Smooth muscle cell (in vitro differentiated cells): ENCODE results near the gene LRP8. TPM values are rescaled to one million over a fixed set of nuclear protein-coding genes. Genes with fewer than 3 reads are reported as not detected.
A peak's percentile ranks its signal among the peaks of the same experiment; 100 is the strongest.

Source experiments
- DNase-seq: peaks from one replicate; lab custom pipeline; 2025; ENCODE audit not compliant: unreplicated experiment; lab: John Stamatoyannopoulos, UW
- H2AFZ ChIP-seq: fragments of 200-600 bp; sonication (generic); 2 replicates; pipeline ENCODE4 v1.6.0; 2016; ENCODE audit warnings: antibody characterized with exemption, low read depth, mild to moderate bottlenecking
- H3F3A ChIP-seq: fragments of 200-600 bp; sonication (generic); 2 replicates; pipeline ENCODE4 v1.6.0; 2017; ENCODE audit warnings: antibody characterized with exemption, low read depth
- H3K27ac ChIP-seq: fragments of 200-600 bp; sonication (generic); 2 replicates; pipeline ENCODE4 v1.5.1; 2016; ENCODE audit warnings: low read depth, mild to moderate bottlenecking
- H3K27me3 ChIP-seq: fragments of 200-600 bp; sonication (generic); 2 replicates; pipeline ENCODE4 v1.6.1; 2016; ENCODE audit warnings: low read depth, mild to moderate bottlenecking
- H3K36me3 ChIP-seq: fragments of 200-600 bp; sonication (generic); 2 replicates; pipeline ENCODE4 v1.5.1; 2016; ENCODE audit warnings: low read depth
- H3K4me1 ChIP-seq: fragments of 200-600 bp; sonication (generic); 2 replicates; pipeline ENCODE4 v1.5.1; 2016; ENCODE audit warnings: low read depth
- H3K4me2 ChIP-seq: fragments of 200-600 bp; sonication (generic); 2 replicates; pipeline ENCODE4 v1.6.0; 2016; ENCODE audit warnings: mild to moderate bottlenecking
- H3K4me3 ChIP-seq: fragments of 200-600 bp; sonication (generic); 2 replicates; pipeline ENCODE4 v1.5.1; 2016; ENCODE audit warnings: mild to moderate bottlenecking
- H3K79me2 ChIP-seq: fragments of 200-600 bp; sonication (generic); 2 replicates; pipeline ENCODE4 v1.6.0; 2016; ENCODE audit warnings: low read depth, mild to moderate bottlenecking
- H3K9ac ChIP-seq: fragments of 200-600 bp; sonication (generic); 2 replicates; pipeline ENCODE4 v1.6.0; 2016; ENCODE audit warnings: low read depth
- H3K9me3 ChIP-seq: fragments of 200-600 bp; sonication (generic); replicated peaks from 2 replicates; pipeline ENCODE4 v1.5.1; 2016; ENCODE audit warnings: low read depth
- H4K20me1 ChIP-seq: fragments of 200-600 bp; sonication (generic); 2 replicates; pipeline ENCODE4 v1.6.0; 2016; ENCODE audit warnings: low read depth
- WGBS: methylation state at CpG from one replicate; pipeline ENCODE4 v1.1.7; 2016; ENCODE audit warnings: low lambda C conversion rate; 5-methylcytosine and 5-hydroxymethylcytosine counted together
- polyA plus RNA-seq: library from polyadenylated mRNA; unstranded; fragments of >200 nt; fragmentation: Nextera tagmentation; extraction: Ambion mirVana; gene quantifications from 2 replicates; pipeline ENCODE4 v1.2.1, GENCODE V29; 2016
- total RNA-seq: library from RNA; depleted of rRNA; stranded (reverse); fragments of >200 nt; gene quantifications from 2 replicates; pipeline ENCODE4 v1.2.3, GENCODE V29; 2014
- TF ChIP-seq, protein P1 (sequence below): fragments of 200-600 bp; sonication (generic); IDR thresholded peaks from 2 replicates; pipeline ENCODE4 v1.5.1; 2017; ENCODE audit warnings: borderline replicate concordance, mild to moderate bottlenecking, antibody characterized with exemption; ENCODE audit not compliant: insufficient read depth, poor library complexity, severe bottlenecking

The LRP8 gene
- total and polyA plus RNA-seq, 2 experiments from 2014 or later, result 5.6 to 8.1 TPM

DNA sequence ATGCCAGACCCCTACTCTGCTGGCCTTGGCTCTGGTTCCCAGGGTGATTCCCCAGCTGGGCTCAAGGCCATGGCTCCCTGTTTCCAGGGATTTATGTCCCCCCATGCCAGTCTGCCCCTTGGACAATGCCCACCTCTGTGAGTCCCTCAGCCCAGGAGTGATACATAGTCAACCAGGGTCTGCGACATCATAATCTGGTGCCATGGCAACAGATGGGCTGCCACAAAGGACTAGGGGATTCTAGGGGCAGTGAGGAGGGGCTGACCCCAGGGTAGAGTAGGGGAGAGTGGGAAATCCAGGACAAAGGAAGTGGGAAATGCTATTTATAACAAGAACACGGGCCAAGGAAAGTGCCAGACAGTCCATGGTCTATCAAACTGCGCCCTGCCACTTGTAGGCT, 33.8 kb downstream of the LRP8 start:
- DNase-seq, result no peak
- H3F3A ChIP-seq, result no peaks in the 10 kb centered on the region
- H3K9ac ChIP-seq, result no peak overlapping the region
- WGBS, result 94% methylated on average over 3 of the region's 3 CpGs
- no peak overlapping the region for H3K4me3 ChIP-seq
- peak overlapping the region; percentile 36 for H3K4me2 ChIP-seq
- no peaks in the 10 kb centered on the region for H3K79me2 ChIP-seq
- no peak overlapping the region for H2AFZ ChIP-seq
- H4K20me1 ChIP-seq, result peaks cover 8% of the 10 kb centered on the region
- H3K36me3 ChIP-seq, result no peaks in the 10 kb centered on the region
- H3K4me1 ChIP-seq, result peaks cover 26% of the 10 kb centered on the region
- TF ChIP-seq, protein P1, sequence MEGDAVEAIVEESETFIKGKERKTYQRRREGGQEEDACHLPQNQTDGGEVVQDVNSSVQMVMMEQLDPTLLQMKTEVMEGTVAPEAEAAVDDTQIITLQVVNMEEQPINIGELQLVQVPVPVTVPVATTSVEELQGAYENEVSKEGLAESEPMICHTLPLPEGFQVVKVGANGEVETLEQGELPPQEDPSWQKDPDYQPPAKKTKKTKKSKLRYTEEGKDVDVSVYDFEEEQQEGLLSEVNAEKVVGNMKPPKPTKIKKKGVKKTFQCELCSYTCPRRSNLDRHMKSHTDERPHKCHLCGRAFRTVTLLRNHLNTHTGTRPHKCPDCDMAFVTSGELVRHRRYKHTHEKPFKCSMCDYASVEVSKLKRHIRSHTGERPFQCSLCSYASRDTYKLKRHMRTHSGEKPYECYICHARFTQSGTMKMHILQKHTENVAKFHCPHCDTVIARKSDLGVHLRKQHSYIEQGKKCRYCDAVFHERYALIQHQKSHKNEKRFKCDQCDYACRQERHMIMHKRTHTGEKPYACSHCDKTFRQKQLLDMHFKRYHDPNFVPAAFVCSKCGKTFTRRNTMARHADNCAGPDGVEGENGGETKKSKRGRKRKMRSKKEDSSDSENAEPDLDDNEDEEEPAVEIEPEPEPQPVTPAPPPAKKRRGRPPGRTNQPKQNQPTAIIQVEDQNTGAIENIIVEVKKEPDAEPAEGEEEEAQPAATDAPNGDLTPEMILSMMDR, result no peak
- H3K9me3 ChIP-seq, result no peaks in the 10 kb centered on the region
- H3K27me3 ChIP-seq, result no peaks in the 10 kb centered on the region
- H3K27ac ChIP-seq, result no peak overlapping the region

DNA sequence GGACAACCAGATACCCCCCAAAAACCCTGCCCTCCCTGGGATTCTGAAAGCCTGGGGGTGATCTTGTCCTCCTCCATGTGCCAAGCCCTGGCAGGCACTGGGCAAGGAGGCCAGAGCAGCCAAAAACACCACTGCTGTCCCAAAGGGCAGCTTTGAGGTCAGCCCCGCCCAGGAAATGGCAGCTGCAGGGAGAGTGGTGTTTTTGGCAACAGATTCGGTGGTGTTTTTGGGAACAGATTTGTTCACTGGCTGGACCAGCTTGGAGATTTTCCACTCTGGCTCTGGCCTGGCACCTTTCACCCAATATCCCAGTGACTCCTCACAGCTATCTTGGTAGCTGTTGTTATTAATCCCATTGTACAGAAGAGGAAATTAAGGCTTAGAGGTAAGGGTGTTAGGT, 34.7 kb downstream of the LRP8 start:
- DNase-seq, result no peak
- H3K9me3 ChIP-seq, result no peaks in the 10 kb centered on the region
- H3F3A ChIP-seq, result no peaks in the 10 kb centered on the region
- H3K4me1 ChIP-seq, result peaks cover 34% of the 10 kb centered on the region
- no peak overlapping the region for H3K4me2 ChIP-seq
- peaks cover 8% of the 10 kb centered on the region for H4K20me1 ChIP-seq
- no peaks in the 10 kb centered on the region for H3K79me2 ChIP-seq
- H3K4me3 ChIP-seq, result no peak overlapping the region
- no peak overlapping the region for H3K9ac ChIP-seq
- no peaks in the 10 kb centered on the region for H3K36me3 ChIP-seq
- WGBS, result 88% methylated on average over 2 of the region's 2 CpGs
- no peak overlapping the region for H3K27ac ChIP-seq
- TF ChIP-seq, protein P1, result no peak
- H2AFZ ChIP-seq, result no peak overlapping the region
- no peaks in the 10 kb centered on the region for H3K27me3 ChIP-seq

DNA sequence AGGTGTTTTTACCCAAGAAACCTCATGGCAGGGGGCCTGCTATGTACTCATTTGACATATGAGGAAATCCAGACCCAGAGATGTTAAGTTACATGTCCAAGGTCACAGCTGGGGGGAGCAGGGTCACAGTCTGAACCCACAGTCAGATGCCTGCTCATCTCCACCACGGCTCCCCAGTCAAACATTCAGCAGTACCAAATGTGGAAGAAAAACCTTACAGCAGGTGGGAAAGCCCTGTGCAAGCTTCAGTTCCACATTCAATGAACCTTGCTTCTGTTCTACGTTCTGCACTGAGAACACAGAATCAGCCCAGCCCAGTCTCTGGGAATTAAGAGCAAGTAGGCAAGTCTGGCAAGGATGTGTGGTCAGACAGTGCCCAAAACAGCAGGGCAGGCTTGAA, 35.2 kb downstream of the LRP8 start:
- H3K27ac ChIP-seq, result no peak overlapping the region
- no peaks in the 10 kb centered on the region for H3K9me3 ChIP-seq
- peaks cover 8% of the 10 kb centered on the region for H4K20me1 ChIP-seq
- no peaks in the 10 kb centered on the region for H3F3A ChIP-seq
- peaks cover 34% of the 10 kb centered on the region for H3K4me1 ChIP-seq
- no peak overlapping the region for H3K4me3 ChIP-seq
- 97% methylated on average over 2 of the region's 2 CpGs for WGBS
- H2AFZ ChIP-seq, result no peak overlapping the region
- no peak overlapping the region for H3K4me2 ChIP-seq
- TF ChIP-seq, protein P1, result no peak
- H3K9ac ChIP-seq, result no peak overlapping the region
- H3K36me3 ChIP-seq, result no peaks in the 10 kb centered on the region
- H3K27me3 ChIP-seq, result no peaks in the 10 kb centered on the region
- no peaks in the 10 kb centered on the region for H3K79me2 ChIP-seq
- DNase-seq, result no peak

DNA sequence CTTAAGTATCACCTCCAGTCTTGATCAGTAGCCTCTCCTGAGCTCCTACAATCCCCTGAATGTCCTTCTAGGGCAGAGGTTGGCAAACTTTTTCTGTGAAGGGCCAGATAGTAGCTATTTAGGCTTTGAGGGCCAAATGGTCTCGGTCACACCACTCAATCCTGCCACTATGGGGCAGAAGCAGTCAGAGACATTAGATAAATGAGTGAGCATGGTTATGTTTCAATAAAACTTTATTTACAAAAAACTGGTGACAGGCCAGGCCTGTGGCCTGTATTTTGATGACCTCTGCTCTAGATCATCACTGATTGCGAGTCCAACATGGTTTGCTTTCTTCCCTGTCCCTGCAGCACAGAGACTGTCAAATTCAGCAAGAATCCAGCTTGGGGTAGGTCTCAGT, 36.3 kb downstream of the LRP8 start:
- H3K79me2 ChIP-seq, result no peaks in the 10 kb centered on the region
- H3K4me3 ChIP-seq, result no peak overlapping the region
- no peak for DNase-seq
- H4K20me1 ChIP-seq, result peaks cover 8% of the 10 kb centered on the region
- TF ChIP-seq, protein P1, result no peak
- no peaks in the 10 kb centered on the region for H3F3A ChIP-seq
- no peaks in the 10 kb centered on the region for H3K9me3 ChIP-seq
- no peaks in the 10 kb centered on the region for H3K27me3 ChIP-seq
- no peak overlapping the region for H3K27ac ChIP-seq
- no peaks in the 10 kb centered on the region for H3K36me3 ChIP-seq
- no peak overlapping the region for H3K4me2 ChIP-seq
- peaks cover 39% of the 10 kb centered on the region for H3K4me1 ChIP-seq
- H2AFZ ChIP-seq, result no peak overlapping the region
- no peak overlapping the region for H3K9ac ChIP-seq
- 92% methylated on average over 2 of the region's 2 CpGs for WGBS
